Endothelial cell of umbilical vein (primary cell): Measurements from ENCODE around the gene DNAJC30.

Experiments used
- CTCF ChIP-seq, 2 donors: IDR thresholded peaks; 1 replicate in 1 of 2; 2 replicates in 1 of 2; pipeline ENCODE4 v1.5.1; 2011; ENCODE audit warnings: low read length in 2 of 2, mild to moderate bottlenecking in 2 of 2, moderate library complexity in 2 of 2, control low read depth in 1 of 2, inconsistent platforms in 1 of 2, low read depth in 1 of 2; ENCODE audit not compliant: insufficient read depth in 1 of 2; ENCODE audit errors: extremely low read depth in 1 of 2
- EZH2 ChIP-seq: IDR thresholded peaks from 2 replicates; pipeline ENCODE4 v1.6.1; 2012; ENCODE audit warnings: borderline replicate concordance, low read depth, mild to moderate bottlenecking, moderate library complexity, low read length, inconsistent platforms; ENCODE audit not compliant: severe bottlenecking
- POLR2A ChIP-seq: IDR thresholded peaks from 2 replicates; pipeline ENCODE4 v1.6.1; 2012; ENCODE audit warnings: low read depth, mild to moderate bottlenecking, control low read depth, low read length

GRCh38 chr7:73696372-73696771 is 13.1 kb upstream of the DNAJC30 start:
- TF ChIP-seq EZH2 (no peak), POLR2A (no peak), CTCF (IDR thresholded peaks at IDR 0.05; ENCODE audit: extremely low read depth in 1 of 2, insufficient read depth in 1 of 2, low read depth in 1 of 2, low read length in 2 of 2) (no peak)
